WTC11 (cell line): Measurements from ENCODE around the gene HAPSTR1. TPM values are rescaled to one million over a fixed set of nuclear protein-coding genes. Genes with fewer than 3 reads are reported as not detected.

ENCODE experiments used
- ATAC-seq: fragments of 200-7000 bp; cut with Tn5 transposase; 2 replicates; pipeline ENCODE4 v1.10.0; 2021; ENCODE audit warnings: mild to moderate bottlenecking, moderate library complexity
- CTCF ChIA-PET: fragments of 300-600 bp; sonication (Branson Sonifier 250); formaldehyde crosslinking; loops from one replicate; lab custom pipeline; 2021; ENCODE audit warnings: antibody characterized with exemption; lab: Charles Lee
- POLR2A ChIA-PET: fragments of 350-600 bp; sonication (Branson Sonifier 250); formaldehyde crosslinking; loops from one replicate; lab custom pipeline; 2021; ENCODE audit warnings: antibody characterized with exemption; lab: Charles Lee
- DNase-seq: peaks from one replicate; pipeline ENCODE4 v3.0.0; 2021; ENCODE audit warnings: low spot score
- H3K27ac Mint-ChIP-seq: 2 replicates; pipeline ENCODE4 v1.8.0; 2021; ENCODE audit warnings: mixed read lengths
- H3K27me3 Mint-ChIP-seq: 2 replicates; pipeline ENCODE4 v1.8.0; 2021; ENCODE audit warnings: low read depth, mild to moderate bottlenecking, moderate library complexity, mixed read lengths
- H3K36me3 Mint-ChIP-seq: 2 replicates; pipeline ENCODE4 v1.8.0; 2021; ENCODE audit warnings: mixed read lengths
- H3K4me1 Mint-ChIP-seq: 2 replicates; pipeline ENCODE4 v1.8.0; 2022; ENCODE audit warnings: mixed read lengths
- H3K4me3 Mint-ChIP-seq: 2 replicates; pipeline ENCODE4 v1.8.0; 2021; ENCODE audit warnings: mild to moderate bottlenecking, moderate library complexity, mixed read lengths
- H3K9me3 Mint-ChIP-seq: 2 replicates; pipeline ENCODE4 v1.8.0; 2021; ENCODE audit warnings: mixed read lengths
- CREB1 ChIP-seq: sonication (generic); formaldehyde crosslinking; IDR thresholded peaks from 2 replicates; pipeline ENCODE4 v1.8.0; 2023; ENCODE audit warnings: mild to moderate bottlenecking, missing genetic modification reagents
- ESRRA ChIP-seq: sonication (generic); formaldehyde crosslinking; IDR thresholded peaks from 2 replicates; pipeline ENCODE4 v1.8.1; 2022; ENCODE audit warnings: mild to moderate bottlenecking, missing genetic modification reagents, borderline replicate concordance
- FOXJ3 ChIP-seq: sonication (generic); formaldehyde crosslinking; IDR thresholded peaks from 2 replicates; pipeline ENCODE4 v1.9.0; 2021; ENCODE audit warnings: missing genetic modification reagents, mild to moderate bottlenecking, borderline replicate concordance
- HMGA2 ChIP-seq: fragments of 250-450 bp; sonication (Bioruptor Pico); IDR thresholded peaks from 2 replicates; pipeline ENCODE4 v1.4.0; 2021; ENCODE audit warnings: mild to moderate bottlenecking, moderate library complexity
- JUN ChIP-seq: sonication (generic); formaldehyde crosslinking; IDR thresholded peaks from 2 replicates; pipeline ENCODE4 v1.8.0; 2023; ENCODE audit warnings: mild to moderate bottlenecking, missing genetic modification reagents
- KAT7 ChIP-seq: sonication (generic); formaldehyde crosslinking; IDR thresholded peaks from 2 replicates; pipeline ENCODE4 v1.8.1; 2023; ENCODE audit warnings: missing genetic modification reagents, mild to moderate bottlenecking, borderline replicate concordance
- NFE2L1 ChIP-seq: sonication (generic); formaldehyde crosslinking; IDR thresholded peaks from 2 replicates; pipeline ENCODE4 v1.8.1; 2023; ENCODE audit warnings: missing genetic modification reagents
- NFYB ChIP-seq: sonication (generic); formaldehyde crosslinking; conservative IDR thresholded peaks from 2 replicates; pipeline ENCODE4 v1.8.0; 2022; ENCODE audit warnings: low read depth, missing genetic modification reagents
- NR1H2 ChIP-seq: sonication (generic); formaldehyde crosslinking; IDR thresholded peaks from 2 replicates; pipeline ENCODE4 v1.9.0; 2021; ENCODE audit warnings: mild to moderate bottlenecking, moderate library complexity, missing genetic modification reagents
- NR2C2 ChIP-seq: sonication (generic); formaldehyde crosslinking; IDR thresholded peaks from 2 replicates; pipeline ENCODE4 v1.8.0; 2022; ENCODE audit warnings: mild to moderate bottlenecking, missing genetic modification reagents
- NR3C1 ChIP-seq: sonication (generic); formaldehyde crosslinking; conservative IDR thresholded peaks from 2 replicates; pipeline ENCODE4 v1.8.1; 2023; ENCODE audit warnings: low read depth, mild to moderate bottlenecking, missing genetic modification reagents
- SMAD4 ChIP-seq: sonication (generic); formaldehyde crosslinking; IDR thresholded peaks from 2 replicates; pipeline ENCODE4 v1.8.0; 2022; ENCODE audit warnings: mild to moderate bottlenecking, missing genetic modification reagents
- TCF7 ChIP-seq: sonication (generic); formaldehyde crosslinking; IDR thresholded peaks from 2 replicates; pipeline ENCODE4 v1.8.0; 2022; ENCODE audit warnings: mild to moderate bottlenecking, low read depth, missing genetic modification reagents, moderate library complexity
- ZNF138 ChIP-seq: sonication (generic); formaldehyde crosslinking; conservative IDR thresholded peaks from 2 replicates; pipeline ENCODE4 v1.8.1; 2022; ENCODE audit warnings: mild to moderate bottlenecking, moderate library complexity, missing genetic modification reagents
- ZNF232 ChIP-seq: sonication (generic); formaldehyde crosslinking; IDR thresholded peaks from 2 replicates; pipeline ENCODE4 v1.8.0; 2022; ENCODE audit warnings: mild to moderate bottlenecking, missing genetic modification reagents
- total RNA-seq: library from RNA; stranded (reverse); gene quantifications from 3 replicates; pipeline ENCODE4 v1.2.3, GENCODE V29; 2021
- TF ChIP-seq, protein P1 (sequence below): fragments of 250-450 bp; sonication (Bioruptor Pico); IDR thresholded peaks from 2 replicates; pipeline ENCODE4 v1.8.0; 2021; ENCODE audit warnings: mild to moderate bottlenecking
- TF ChIP-seq, protein P2 (sequence below): sonication (generic); formaldehyde crosslinking; IDR thresholded peaks from 2 replicates; pipeline ENCODE4 v1.8.0; 2023; ENCODE audit warnings: missing genetic modification reagents
- TF ChIP-seq, protein P3 (sequence below): sonication (generic); formaldehyde crosslinking; IDR thresholded peaks from 2 replicates; pipeline ENCODE4 v1.8.0; 2022; ENCODE audit warnings: mild to moderate bottlenecking, missing genetic modification reagents
- TF ChIP-seq, protein P4 (sequence below): fragments of 250-450 bp; sonication (Bioruptor Pico); IDR thresholded peaks from 2 replicates; pipeline ENCODE4 v2.1.2; 2022; ENCODE audit warnings: mild to moderate bottlenecking, moderate library complexity
- TF ChIP-seq, protein P5 (sequence below): sonication (generic); formaldehyde crosslinking; IDR thresholded peaks from 2 replicates; pipeline ENCODE4 v1.8.0; 2023; ENCODE audit warnings: missing genetic modification reagents, mild to moderate bottlenecking, borderline replicate concordance
- TF ChIP-seq, protein P6 (sequence below): sonication (generic); formaldehyde crosslinking; IDR thresholded peaks from 2 replicates; pipeline ENCODE4 v1.8.1; 2023; ENCODE audit warnings: mild to moderate bottlenecking, moderate library complexity, missing genetic modification reagents
- TF ChIP-seq, protein P7 (sequence below): fragments of 250-450 bp; sonication (Bioruptor Pico); conservative IDR thresholded peaks from 2 replicates; pipeline ENCODE4 v1.9.0; 2021; ENCODE audit warnings: mild to moderate bottlenecking

HAPSTR1 gene
- total RNA-seq, 1 experiment from 2014 or later = 54.3 TPM

DNA sequence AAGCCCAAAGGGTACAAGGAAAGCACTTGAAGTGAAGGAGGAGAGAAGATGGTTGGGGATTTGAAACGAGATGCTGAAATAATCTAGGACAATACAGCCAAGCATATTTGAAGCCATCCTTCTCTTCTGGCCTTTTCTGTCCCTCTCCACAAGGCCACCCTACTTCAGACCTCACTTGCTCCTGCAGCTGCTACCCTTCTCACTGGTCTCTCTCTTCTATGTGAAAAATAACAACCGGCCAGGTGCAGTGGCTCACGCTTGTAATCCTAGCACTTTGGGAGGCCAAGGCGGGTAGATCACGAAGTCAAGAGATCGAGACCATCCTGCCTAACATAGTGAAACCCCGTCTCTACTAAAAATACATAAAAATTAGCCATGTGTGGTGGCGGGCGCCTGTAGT lies 33.2 kb upstream of the HAPSTR1 start:
- no peak overlapping the region for H3K4me3 Mint-ChIP-seq
- H3K4me1 Mint-ChIP-seq = 0 out of 2 replicates have a peak, but pooled peaks cover 3% of the 10 kb centered on the region
- peaks cover 3% of the 10 kb centered on the region; the same call in 1 of the 2 replicates for H3K9me3 Mint-ChIP-seq
- ChIA-PET CTCF (interaction anchor here (0.7 to 1.6 kb wide), 2 partner anchors 10 to 33 kb away, joined by 4 read pairs; partner anchors contain the start of gene HAPSTR1), POLR2A (no interaction called here)
- H3K27ac Mint-ChIP-seq = no peak overlapping the region
- H3K36me3 Mint-ChIP-seq = no peaks in the 10 kb centered on the region
- no peak for ATAC-seq
- TF ChIP-seq NFYB (CRISPR knock-in tag) (no peak), KAT7 (CRISPR knock-in tag) (no peak), NFE2L1 (CRISPR knock-in tag) (no peak), FOXJ3 (no peak), ESRRA (no peak), NR1H2 (CRISPR knock-in tag) (no peak), NR3C1 (CRISPR knock-in tag) (no peak), NR2C2 (CRISPR knock-in tag) (no peak), SMAD4 (CRISPR knock-in tag) (no peak), ZNF138 (CRISPR knock-in tag) (no peak), TCF7 (CRISPR knock-in tag) (no peak)
- TF ChIP-seq, protein P1, sequence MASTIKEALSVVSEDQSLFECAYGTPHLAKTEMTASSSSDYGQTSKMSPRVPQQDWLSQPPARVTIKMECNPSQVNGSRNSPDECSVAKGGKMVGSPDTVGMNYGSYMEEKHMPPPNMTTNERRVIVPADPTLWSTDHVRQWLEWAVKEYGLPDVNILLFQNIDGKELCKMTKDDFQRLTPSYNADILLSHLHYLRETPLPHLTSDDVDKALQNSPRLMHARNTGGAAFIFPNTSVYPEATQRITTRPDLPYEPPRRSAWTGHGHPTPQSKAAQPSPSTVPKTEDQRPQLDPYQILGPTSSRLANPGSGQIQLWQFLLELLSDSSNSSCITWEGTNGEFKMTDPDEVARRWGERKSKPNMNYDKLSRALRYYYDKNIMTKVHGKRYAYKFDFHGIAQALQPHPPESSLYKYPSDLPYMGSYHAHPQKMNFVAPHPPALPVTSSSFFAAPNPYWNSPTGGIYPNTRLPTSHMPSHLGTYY (CRISPR knock-in tag) = no peak
- TF ChIP-seq, protein P2, sequence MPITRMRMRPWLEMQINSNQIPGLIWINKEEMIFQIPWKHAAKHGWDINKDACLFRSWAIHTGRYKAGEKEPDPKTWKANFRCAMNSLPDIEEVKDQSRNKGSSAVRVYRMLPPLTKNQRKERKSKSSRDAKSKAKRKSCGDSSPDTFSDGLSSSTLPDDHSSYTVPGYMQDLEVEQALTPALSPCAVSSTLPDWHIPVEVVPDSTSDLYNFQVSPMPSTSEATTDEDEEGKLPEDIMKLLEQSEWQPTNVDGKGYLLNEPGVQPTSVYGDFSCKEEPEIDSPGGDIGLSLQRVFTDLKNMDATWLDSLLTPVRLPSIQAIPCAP = no peak
- TF ChIP-seq, protein P3, sequence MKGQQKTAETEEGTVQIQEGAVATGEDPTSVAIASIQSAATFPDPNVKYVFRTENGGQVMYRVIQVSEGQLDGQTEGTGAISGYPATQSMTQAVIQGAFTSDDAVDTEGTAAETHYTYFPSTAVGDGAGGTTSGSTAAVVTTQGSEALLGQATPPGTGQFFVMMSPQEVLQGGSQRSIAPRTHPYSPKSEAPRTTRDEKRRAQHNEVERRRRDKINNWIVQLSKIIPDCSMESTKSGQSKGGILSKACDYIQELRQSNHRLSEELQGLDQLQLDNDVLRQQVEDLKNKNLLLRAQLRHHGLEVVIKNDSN = no peak
- TF ChIP-seq, protein P4, sequence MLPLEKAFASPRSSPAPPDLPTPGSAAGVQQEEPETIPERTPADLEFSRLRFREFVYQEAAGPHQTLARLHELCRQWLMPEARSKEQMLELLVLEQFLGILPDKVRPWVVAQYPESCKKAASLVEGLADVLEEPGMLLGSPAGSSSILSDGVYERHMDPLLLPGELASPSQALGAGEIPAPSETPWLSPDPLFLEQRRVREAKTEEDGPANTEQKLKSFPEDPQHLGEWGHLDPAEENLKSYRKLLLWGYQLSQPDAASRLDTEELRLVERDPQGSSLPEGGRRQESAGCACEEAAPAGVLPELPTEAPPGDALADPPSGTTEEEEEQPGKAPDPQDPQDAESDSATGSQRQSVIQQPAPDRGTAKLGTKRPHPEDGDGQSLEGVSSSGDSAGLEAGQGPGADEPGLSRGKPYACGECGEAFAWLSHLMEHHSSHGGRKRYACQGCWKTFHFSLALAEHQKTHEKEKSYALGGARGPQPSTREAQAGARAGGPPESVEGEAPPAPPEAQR = no peak
- no peak for DNase-seq
- H3K27me3 Mint-ChIP-seq = no peaks in the 10 kb centered on the region

DNA sequence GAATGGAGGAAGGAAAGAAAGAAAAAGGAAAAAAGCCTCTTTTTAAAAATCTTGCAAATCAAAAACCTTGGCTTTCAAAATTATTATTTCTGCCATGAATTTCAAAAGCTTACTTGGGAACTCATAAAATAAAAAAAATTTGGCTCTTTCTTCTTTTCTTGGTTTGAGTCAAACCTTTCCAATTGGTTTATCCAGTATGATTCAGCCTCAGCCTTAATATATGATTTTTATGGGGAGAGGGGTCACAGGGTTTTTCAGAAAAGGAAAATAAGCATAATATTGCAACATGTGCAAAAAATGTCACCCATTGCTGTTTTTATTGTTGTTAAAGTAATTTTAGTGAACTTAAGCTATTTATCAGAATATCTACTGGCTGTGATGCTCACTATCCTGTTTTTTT lies 31.2 kb upstream of the HAPSTR1 start:
- Mint-ChIP-seq H3K4me3 (no peak overlapping the region), H3K4me1 (no peaks in the 10 kb centered on the region), H3K36me3 (no peaks in the 10 kb centered on the region), H3K27ac (no peak overlapping the region), H3K9me3 (no peaks in the 10 kb centered on the region), H3K27me3 (no peaks in the 10 kb centered on the region)
- ChIA-PET POLR2A (no interaction called here), CTCF (interaction anchor here (1.7 to 2.7 kb wide), 2 partner anchors 10 to 51 kb away, joined by 4 to 11 read pairs; no protein-coding TSS in a partner anchor)
- DNase-seq (no peak), ATAC-seq (no peak)
- TF ChIP-seq, protein P5, sequence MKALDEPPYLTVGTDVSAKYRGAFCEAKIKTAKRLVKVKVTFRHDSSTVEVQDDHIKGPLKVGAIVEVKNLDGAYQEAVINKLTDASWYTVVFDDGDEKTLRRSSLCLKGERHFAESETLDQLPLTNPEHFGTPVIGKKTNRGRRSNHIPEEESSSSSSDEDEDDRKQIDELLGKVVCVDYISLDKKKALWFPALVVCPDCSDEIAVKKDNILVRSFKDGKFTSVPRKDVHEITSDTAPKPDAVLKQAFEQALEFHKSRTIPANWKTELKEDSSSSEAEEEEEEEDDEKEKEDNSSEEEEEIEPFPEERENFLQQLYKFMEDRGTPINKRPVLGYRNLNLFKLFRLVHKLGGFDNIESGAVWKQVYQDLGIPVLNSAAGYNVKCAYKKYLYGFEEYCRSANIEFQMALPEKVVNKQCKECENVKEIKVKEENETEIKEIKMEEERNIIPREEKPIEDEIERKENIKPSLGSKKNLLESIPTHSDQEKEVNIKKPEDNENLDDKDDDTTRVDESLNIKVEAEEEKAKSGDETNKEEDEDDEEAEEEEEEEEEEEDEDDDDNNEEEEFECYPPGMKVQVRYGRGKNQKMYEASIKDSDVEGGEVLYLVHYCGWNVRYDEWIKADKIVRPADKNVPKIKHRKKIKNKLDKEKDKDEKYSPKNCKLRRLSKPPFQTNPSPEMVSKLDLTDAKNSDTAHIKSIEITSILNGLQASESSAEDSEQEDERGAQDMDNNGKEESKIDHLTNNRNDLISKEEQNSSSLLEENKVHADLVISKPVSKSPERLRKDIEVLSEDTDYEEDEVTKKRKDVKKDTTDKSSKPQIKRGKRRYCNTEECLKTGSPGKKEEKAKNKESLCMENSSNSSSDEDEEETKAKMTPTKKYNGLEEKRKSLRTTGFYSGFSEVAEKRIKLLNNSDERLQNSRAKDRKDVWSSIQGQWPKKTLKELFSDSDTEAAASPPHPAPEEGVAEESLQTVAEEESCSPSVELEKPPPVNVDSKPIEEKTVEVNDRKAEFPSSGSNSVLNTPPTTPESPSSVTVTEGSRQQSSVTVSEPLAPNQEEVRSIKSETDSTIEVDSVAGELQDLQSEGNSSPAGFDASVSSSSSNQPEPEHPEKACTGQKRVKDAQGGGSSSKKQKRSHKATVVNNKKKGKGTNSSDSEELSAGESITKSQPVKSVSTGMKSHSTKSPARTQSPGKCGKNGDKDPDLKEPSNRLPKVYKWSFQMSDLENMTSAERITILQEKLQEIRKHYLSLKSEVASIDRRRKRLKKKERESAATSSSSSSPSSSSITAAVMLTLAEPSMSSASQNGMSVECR (CRISPR knock-in tag) = no peak
- TF ChIP-seq JUN (CRISPR knock-in tag) (no peak), CREB1 (CRISPR knock-in tag) (no peak), ZNF232 (CRISPR knock-in tag) (no peak), HMGA2 (CRISPR knock-in tag) (no peak)
- TF ChIP-seq, protein P6, sequence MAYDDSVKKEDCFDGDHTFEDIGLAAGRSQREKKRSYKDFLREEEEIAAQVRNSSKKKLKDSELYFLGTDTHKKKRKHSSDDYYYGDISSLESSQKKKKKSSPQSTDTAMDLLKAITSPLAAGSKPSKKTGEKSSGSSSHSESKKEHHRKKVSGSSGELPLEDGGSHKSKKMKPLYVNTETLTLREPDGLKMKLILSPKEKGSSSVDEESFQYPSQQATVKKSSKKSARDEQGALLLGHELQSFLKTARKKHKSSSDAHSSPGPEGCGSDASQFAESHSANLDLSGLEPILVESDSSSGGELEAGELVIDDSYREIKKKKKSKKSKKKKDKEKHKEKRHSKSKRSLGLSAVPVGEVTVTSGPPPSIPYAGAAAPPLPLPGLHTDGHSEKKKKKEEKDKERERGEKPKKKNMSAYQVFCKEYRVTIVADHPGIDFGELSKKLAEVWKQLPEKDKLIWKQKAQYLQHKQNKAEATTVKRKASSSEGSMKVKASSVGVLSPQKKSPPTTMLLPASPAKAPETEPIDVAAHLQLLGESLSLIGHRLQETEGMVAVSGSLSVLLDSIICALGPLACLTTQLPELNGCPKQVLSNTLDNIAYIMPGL = no peak
- TF ChIP-seq, protein P7, sequence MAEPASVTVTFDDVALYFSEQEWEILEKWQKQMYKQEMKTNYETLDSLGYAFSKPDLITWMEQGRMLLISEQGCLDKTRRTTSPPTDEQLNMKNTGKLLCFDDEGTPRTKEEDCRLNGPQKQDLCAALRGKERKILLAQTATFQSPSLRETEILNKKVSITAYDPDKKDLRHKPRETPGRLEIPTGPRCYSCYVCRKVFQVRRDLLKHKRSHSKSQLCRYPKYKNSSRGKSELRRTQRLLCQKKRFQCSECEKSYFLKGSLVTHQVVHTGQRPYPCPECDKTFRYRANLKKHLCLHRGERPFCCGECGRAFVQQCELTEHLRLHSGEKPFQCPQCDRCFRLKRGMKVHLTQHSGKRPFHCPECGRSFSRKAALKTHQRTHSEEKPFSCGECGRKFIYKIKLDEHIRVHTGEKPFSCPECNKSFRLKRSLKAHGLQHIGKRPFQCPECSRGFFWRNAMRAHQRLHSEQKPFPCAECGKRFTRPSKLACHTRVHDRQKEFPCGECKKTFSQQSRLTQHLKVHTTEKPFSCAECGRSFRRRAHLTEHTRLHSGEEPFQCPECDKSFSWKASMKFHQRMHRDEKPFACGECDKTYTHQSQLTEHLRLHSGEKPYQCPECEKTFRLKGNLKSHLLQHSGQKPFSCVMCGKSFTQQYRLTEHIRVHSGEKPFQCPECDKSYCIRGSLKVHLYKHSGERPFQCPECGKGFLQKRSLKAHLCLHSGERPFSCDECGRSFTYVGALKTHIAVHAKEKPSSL = no peak
